Measurements from ENCODE around the gene PHAF1. TPM values are rescaled to one million over a fixed set of nuclear protein-coding genes. Genes with fewer than 3 reads are reported as not detected.

PHAF1 gene
- total and polyA plus RNA-seq, 2 of the 13 experiments (the other 11 are each of a cell fraction or from before 2014, with no cell fraction given) = 48.3 to 174 TPM

DNA sequence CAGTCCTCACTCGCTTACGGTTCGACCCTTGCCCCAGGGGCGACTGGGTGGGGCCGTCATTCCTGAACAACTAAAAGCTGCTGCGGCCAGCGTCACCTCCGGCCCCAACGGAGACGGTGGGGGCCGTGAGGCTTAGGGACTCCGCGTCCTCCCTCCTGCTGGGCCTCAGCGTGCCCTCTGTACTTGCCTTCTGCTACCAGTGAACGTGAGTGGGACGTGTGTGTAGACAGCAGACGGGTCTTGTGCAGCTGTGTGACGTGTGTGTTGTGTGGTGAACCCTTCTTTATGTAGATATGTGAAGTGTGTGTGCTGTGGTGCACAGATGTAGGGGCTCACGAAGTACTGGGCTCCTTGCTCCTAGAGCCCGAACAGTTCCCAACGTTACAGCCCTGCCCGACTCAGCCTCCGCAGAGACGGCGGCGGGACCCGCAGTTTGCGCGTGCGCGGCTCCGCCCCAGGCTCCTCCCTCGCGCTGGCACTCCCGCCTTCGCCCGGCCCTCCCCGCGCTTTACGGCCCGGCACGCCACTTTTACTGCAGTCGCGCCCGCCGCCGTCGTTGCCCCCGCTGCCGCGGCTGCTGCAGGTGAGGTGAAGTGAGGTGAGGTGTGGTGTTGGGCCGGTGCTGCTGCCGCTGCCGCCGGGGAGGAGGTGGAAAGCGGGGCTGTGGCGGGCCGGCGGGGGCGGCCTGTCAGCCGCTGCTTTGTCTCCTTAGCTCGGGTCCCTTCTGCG is at the start of gene PHAF1 (continued):
- no peak; the same call in 1 of the 2 replicates for TF ChIP-seq ZNF678 (CRISPR knock-in tag; IDR thresholded peaks at IDR 0.05)
- no peak; the same call in 1 of the 2 replicates for TF ChIP-seq JUNB (CRISPR knock-in tag; IDR thresholded peaks at IDR 0.05; ENCODE audit: borderline replicate concordance)
- TF ChIP-seq, protein P1, sequence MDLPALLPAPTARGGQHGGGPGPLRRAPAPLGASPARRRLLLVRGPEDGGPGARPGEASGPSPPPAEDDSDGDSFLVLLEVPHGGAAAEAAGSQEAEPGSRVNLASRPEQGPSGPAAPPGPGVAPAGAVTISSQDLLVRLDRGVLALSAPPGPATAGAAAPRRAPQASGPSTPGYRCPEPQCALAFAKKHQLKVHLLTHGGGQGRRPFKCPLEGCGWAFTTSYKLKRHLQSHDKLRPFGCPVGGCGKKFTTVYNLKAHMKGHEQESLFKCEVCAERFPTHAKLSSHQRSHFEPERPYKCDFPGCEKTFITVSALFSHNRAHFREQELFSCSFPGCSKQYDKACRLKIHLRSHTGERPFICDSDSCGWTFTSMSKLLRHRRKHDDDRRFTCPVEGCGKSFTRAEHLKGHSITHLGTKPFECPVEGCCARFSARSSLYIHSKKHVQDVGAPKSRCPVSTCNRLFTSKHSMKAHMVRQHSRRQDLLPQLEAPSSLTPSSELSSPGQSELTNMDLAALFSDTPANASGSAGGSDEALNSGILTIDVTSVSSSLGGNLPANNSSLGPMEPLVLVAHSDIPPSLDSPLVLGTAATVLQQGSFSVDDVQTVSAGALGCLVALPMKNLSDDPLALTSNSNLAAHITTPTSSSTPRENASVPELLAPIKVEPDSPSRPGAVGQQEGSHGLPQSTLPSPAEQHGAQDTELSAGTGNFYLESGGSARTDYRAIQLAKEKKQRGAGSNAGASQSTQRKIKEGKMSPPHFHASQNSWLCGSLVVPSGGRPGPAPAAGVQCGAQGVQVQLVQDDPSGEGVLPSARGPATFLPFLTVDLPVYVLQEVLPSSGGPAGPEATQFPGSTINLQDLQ (CRISPR knock-in tag; IDR thresholded peaks at IDR 0.05) = peak; percentile 81; the same call in 1 of the 2 replicates
- TF ChIP-seq HMGA1 (CRISPR knock-in tag; conservative IDR thresholded peaks at IDR 0.05) = no peak; the same call in 1 of the 2 replicates
- TF ChIP-seq FOXM1 (CRISPR knock-in tag; IDR thresholded peaks at IDR 0.05) = 0 out of 2 replicates have a peak, but pooled peaks have one; percentile 11
- TF ChIP-seq RORA (CRISPR knock-in tag; IDR thresholded peaks at IDR 0.05) = no peak
- peak; percentile 77 for TF ChIP-seq ZNF616 (CRISPR knock-in tag; IDR thresholded peaks at IDR 0.05; ENCODE audit: low read depth)
- no peak for TF ChIP-seq FOXJ3 (CRISPR knock-in tag; IDR thresholded peaks at IDR 0.05; ENCODE audit: borderline replicate concordance)
- TF ChIP-seq ZBTB7B (CRISPR knock-in tag; IDR thresholded peaks at IDR 0.05) = peak; percentile 88; the same call in 1 of the 2 replicates
- peak; percentile 78; the same call in 1 of the 2 replicates for TF ChIP-seq SRY (CRISPR knock-in tag; IDR thresholded peaks at IDR 0.05)
- TF ChIP-seq HNRNPLL (IDR thresholded peaks at IDR 0.05; ENCODE audit: low read depth, low read length, poor library complexity, severe bottlenecking) = peak; percentile 97
- no peak for TF ChIP-seq SP1 (IDR thresholded peaks at IDR 0.05)
- TF ChIP-seq SP1 (CRISPR knock-in tag; IDR thresholded peaks at IDR 0.05) = peak; percentile 71
- no peak for TF ChIP-seq ISX (CRISPR knock-in tag; conservative IDR thresholded peaks at IDR 0.05)
- TF ChIP-seq FOXC1 (CRISPR knock-in tag; IDR thresholded peaks at IDR 0.05; ENCODE audit: borderline replicate concordance) = peak; percentile 93
- TF ChIP-seq, protein P2, sequence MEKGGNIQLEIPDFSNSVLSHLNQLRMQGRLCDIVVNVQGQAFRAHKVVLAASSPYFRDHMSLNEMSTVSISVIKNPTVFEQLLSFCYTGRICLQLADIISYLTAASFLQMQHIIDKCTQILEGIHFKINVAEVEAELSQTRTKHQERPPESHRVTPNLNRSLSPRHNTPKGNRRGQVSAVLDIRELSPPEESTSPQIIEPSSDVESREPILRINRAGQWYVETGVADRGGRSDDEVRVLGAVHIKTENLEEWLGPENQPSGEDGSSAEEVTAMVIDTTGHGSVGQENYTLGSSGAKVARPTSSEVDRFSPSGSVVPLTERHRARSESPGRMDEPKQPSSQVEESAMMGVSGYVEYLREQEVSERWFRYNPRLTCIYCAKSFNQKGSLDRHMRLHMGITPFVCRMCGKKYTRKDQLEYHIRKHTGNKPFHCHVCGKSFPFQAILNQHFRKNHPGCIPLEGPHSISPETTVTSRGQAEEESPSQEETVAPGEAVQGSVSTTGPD (CRISPR knock-in tag; IDR thresholded peaks at IDR 0.05) = no peak
- 0 out of 2 replicates have a peak, but pooled peaks have one; percentile 65 for TF ChIP-seq ZNF30 (CRISPR knock-in tag; IDR thresholded peaks at IDR 0.05)
- TF ChIP-seq, protein P3, sequence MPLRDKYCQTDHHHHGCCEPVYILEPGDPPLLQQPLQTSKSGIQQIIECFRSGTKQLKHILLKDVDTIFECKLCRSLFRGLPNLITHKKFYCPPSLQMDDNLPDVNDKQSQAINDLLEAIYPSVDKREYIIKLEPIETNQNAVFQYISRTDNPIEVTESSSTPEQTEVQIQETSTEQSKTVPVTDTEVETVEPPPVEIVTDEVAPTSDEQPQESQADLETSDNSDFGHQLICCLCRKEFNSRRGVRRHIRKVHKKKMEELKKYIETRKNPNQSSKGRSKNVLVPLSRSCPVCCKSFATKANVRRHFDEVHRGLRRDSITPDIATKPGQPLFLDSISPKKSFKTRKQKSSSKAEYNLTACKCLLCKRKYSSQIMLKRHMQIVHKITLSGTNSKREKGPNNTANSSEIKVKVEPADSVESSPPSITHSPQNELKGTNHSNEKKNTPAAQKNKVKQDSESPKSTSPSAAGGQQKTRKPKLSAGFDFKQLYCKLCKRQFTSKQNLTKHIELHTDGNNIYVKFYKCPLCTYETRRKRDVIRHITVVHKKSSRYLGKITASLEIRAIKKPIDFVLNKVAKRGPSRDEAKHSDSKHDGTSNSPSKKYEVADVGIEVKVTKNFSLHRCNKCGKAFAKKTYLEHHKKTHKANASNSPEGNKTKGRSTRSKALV (CRISPR knock-in tag; IDR thresholded peaks at IDR 0.05) = peak; percentile 87
- peak; percentile 95 for TF ChIP-seq ZNF598 (CRISPR knock-in tag; IDR thresholded peaks at IDR 0.05; ENCODE audit: borderline replicate concordance)
- TF ChIP-seq ONECUT2 (CRISPR knock-in tag; IDR thresholded peaks at IDR 0.05) = no peak
- TF ChIP-seq, protein P4, sequence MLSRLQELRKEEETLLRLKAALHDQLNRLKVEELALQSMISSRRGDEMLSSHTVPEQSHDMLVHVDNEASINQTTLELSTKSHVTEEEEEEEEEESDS (CRISPR knock-in tag; IDR thresholded peaks at IDR 0.05; ENCODE audit: borderline replicate concordance) = no peak
- no peak; the same call in 1 of the 2 replicates for TF ChIP-seq MTF1 (CRISPR knock-in tag; IDR thresholded peaks at IDR 0.05)
- TF ChIP-seq RFXANK (CRISPR knock-in tag; IDR thresholded peaks at IDR 0.05) = 0 out of 2 replicates have a peak, but pooled peaks have one; percentile 31
- TF ChIP-seq SP4 (CRISPR knock-in tag; IDR thresholded peaks at IDR 0.05) = peak; percentile 96
- TF ChIP-seq ZNF317 (CRISPR knock-in tag; IDR thresholded peaks at IDR 0.05) = peak; percentile 85; the same call in 1 of the 2 replicates
- 0 out of 2 replicates have a peak, but pooled peaks have one; percentile 81 for TF ChIP-seq GTF3A (CRISPR knock-in tag; conservative IDR thresholded peaks at IDR 0.05)

Data from HepG2 (cell line).